Progenitor cell of endocrine pancreas (in vitro differentiated cells): Measurements from ENCODE around the gene GMDS. TPM values are rescaled to one million over a fixed set of nuclear protein-coding genes. Genes with fewer than 3 reads are reported as not detected.
A peak's percentile ranks its signal among the peaks of the same experiment; 100 is the strongest.

Source experiments
- DNase-seq: peaks from one replicate; pipeline ENCODE4 v3.0.0; 2021; ENCODE audit warnings: low spot score; ENCODE audit not compliant: unreplicated experiment
- H3K27ac Mint-ChIP-seq: 2 replicates; pipeline ENCODE4 v1.8.0; 2021; ENCODE audit warnings: mild to moderate bottlenecking, moderate library complexity, mixed read lengths
- H3K27me3 Mint-ChIP-seq: 2 replicates; pipeline ENCODE4 v1.8.0; 2021; ENCODE audit warnings: mixed read lengths
- H3K36me3 Mint-ChIP-seq: 2 replicates; pipeline ENCODE4 v1.8.0; 2022; ENCODE audit warnings: mixed read lengths; ENCODE audit not compliant: insufficient read depth
- H3K4me1 Mint-ChIP-seq: 2 replicates; pipeline ENCODE4 v1.8.0; 2021; ENCODE audit warnings: low read depth, mixed read lengths
- H3K4me3 Mint-ChIP-seq: 2 replicates; pipeline ENCODE4 v1.8.0; 2021; ENCODE audit warnings: low read depth, mild to moderate bottlenecking, moderate library complexity, mixed read lengths
- H3K9me3 Mint-ChIP-seq: 2 replicates; pipeline ENCODE4 v1.8.0; 2021; ENCODE audit warnings: low read depth, mixed read lengths
- CTCF ChIP-seq: fragments of 200-600 bp; sonication (generic); IDR thresholded peaks from one replicate; pipeline ENCODE4 v1.5.0; 2021; ENCODE audit warnings: antibody characterized with exemption, mild to moderate bottlenecking; ENCODE audit not compliant: unreplicated experiment
- total RNA-seq: library from RNA; stranded (reverse); gene quantifications from 2 replicates; pipeline ENCODE4 v1.2.1, GENCODE V29; 2021

The GMDS gene
- total RNA-seq, 1 donor from 2014 or later: 17.2 TPM

GRCh38 chr6:1618311-1619097 lies 626.9 kb downstream of the GMDS start:
- peak overlapping the region; percentile 33 for H3K27ac Mint-ChIP-seq

GRCh38 chr6:1617466-1618310 lies 627.7 kb downstream of the GMDS start:
- TF ChIP-seq CTCF: no peak
- Mint-ChIP-seq H3K36me3 (peaks cover 3% of the 10 kb centered on the region), H3K27me3 (peaks cover 73% of the 10 kb centered on the region), H3K9me3 (no peaks in the 10 kb centered on the region), H3K4me1 (no peaks in the 10 kb centered on the region), H3K4me3 (no peak overlapping the region), H3K27ac (no peak overlapping the region)
- no peak for DNase-seq

More at GRCh38 chr6:1618311-1619097, 626.9 kb downstream of the GMDS start:
- Mint-ChIP-seq H3K36me3 (peaks cover 3% of the 10 kb centered on the region), H3K4me3 (no peak overlapping the region), H3K27me3 (peaks cover 73% of the 10 kb centered on the region), H3K9me3 (no peaks in the 10 kb centered on the region), H3K4me1 (no peaks in the 10 kb centered on the region)
- TF ChIP-seq CTCF: no peak
- DNase-seq: no peak

- Mint-ChIP-seq H3K4me1 (peaks cover 2% of the 10 kb centered on the region), H3K27me3 (peaks cover 73% of the 10 kb centered on the region)
These were observed 628.5 kb downstream of the GMDS start for GRCh38 chr6:1616701-1617463.

GRCh38 chr6:1615853-1616420 lies 629.5 kb downstream of the GMDS start:
- no peak overlapping the region for H3K27ac Mint-ChIP-seq
- H3K27me3 Mint-ChIP-seq: peaks cover 66% of the 10 kb centered on the region

More at GRCh38 chr6:1616701-1617463, 628.5 kb downstream of the GMDS start:
- Mint-ChIP-seq H3K36me3 (no peaks in the 10 kb centered on the region), H3K4me3 (no peak overlapping the region), H3K27ac (no peak overlapping the region), H3K9me3 (no peaks in the 10 kb centered on the region)
- no peak for TF ChIP-seq CTCF
- no peak for DNase-seq

More at GRCh38 chr6:1615853-1616420, 629.5 kb downstream of the GMDS start:
- Mint-ChIP-seq H3K36me3 (no peaks in the 10 kb centered on the region), H3K4me1 (peaks cover 2% of the 10 kb centered on the region), H3K9me3 (no peaks in the 10 kb centered on the region), H3K4me3 (no peak overlapping the region)
- TF ChIP-seq CTCF: no peak
- no peak for DNase-seq
